ENCODE results near the gene MAPK6.

DNA sequence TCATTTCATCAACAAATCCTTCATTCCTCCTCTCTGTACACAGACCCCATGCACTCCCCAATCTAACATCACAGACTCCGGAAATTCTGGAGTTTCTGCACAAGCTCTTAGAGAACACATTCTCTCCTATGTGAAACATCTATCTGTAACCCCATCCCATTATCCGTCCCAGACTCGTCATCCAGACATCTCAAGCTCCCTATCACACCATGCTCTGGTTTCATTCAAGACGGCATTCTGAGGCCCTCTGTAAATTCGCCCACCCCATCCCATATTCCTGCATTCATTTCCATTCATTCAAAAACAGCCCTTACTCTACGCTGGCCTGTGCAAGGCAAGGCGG is 48.0 kb upstream of the MAPK6 start:
- TF ChIP-seq POLR2AphosphoS5 (IDR thresholded peaks at IDR 0.05), result no peak
- TF ChIP-seq CTCF (IDR thresholded peaks at IDR 0.05; ENCODE audit: poor library complexity, severe bottlenecking), result no peak
- no peak for TF ChIP-seq TAF1 (IDR thresholded peaks at IDR 0.05; ENCODE audit: low read depth)
- no peak for TF ChIP-seq EZH2 (IDR thresholded peaks at IDR 0.05; ENCODE audit: borderline replicate concordance, insufficient read depth, low read length, poor library complexity, severe bottlenecking)
- TF ChIP-seq SMC3 (conservative IDR thresholded peaks at IDR 0.05; ENCODE audit: poor library complexity), result no peak
- no peak for TF ChIP-seq RAD21 (conservative IDR thresholded peaks at IDR 0.05)

All from neural cell (in vitro differentiated cells).